Suprapubic skin (tissue), 3 donors: ENCODE results near the gene GPD1.

Source experiments
- POLR2A ChIP-seq, 2 donors: fragments of 450-650 bp; IDR thresholded peaks; one replicate each; pipeline ENCODE4 v1.6.1; 2017; ENCODE audit warnings: antibody characterized with exemption in 2 of 2, mild to moderate bottlenecking in 2 of 2, moderate library complexity in 2 of 2
- TF ChIP-seq, protein P1 (sequence below), 2 donors: fragments of 200-600 bp in 1 of 2; fragments of 450-650 bp in 1 of 2; sonication (generic) in 1 of 2; IDR thresholded peaks; one replicate each; pipeline ENCODE4 v1.5.1; 2016 to 2019; ENCODE audit warnings: antibody characterized with exemption in 2 of 2, mild to moderate bottlenecking in 1 of 2, moderate library complexity in 1 of 2

- TF ChIP-seq, protein P1, sequence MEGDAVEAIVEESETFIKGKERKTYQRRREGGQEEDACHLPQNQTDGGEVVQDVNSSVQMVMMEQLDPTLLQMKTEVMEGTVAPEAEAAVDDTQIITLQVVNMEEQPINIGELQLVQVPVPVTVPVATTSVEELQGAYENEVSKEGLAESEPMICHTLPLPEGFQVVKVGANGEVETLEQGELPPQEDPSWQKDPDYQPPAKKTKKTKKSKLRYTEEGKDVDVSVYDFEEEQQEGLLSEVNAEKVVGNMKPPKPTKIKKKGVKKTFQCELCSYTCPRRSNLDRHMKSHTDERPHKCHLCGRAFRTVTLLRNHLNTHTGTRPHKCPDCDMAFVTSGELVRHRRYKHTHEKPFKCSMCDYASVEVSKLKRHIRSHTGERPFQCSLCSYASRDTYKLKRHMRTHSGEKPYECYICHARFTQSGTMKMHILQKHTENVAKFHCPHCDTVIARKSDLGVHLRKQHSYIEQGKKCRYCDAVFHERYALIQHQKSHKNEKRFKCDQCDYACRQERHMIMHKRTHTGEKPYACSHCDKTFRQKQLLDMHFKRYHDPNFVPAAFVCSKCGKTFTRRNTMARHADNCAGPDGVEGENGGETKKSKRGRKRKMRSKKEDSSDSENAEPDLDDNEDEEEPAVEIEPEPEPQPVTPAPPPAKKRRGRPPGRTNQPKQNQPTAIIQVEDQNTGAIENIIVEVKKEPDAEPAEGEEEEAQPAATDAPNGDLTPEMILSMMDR (IDR thresholded peaks at IDR 0.05), result no peak
- TF ChIP-seq POLR2A (IDR thresholded peaks at IDR 0.05), result no peak
Observed at GRCh38 chr12:50056639-50056976, 47.2 kb upstream of the GPD1 start.
